IMR-90 (cell line): ENCODE measurements around the gene PSPN.

Experiments
- BHLHE40 ChIP-seq: fragments of 150-350 bp; IDR thresholded peaks from 2 replicates; pipeline ENCODE4 v1.6.1; 2016; ENCODE audit warnings: mild to moderate bottlenecking, low read depth, low read length
- FOS ChIP-seq: fragments of 150-350 bp; IDR thresholded peaks from 2 replicates; pipeline ENCODE4 v1.6.1; 2016; ENCODE audit warnings: low read depth, low read length
- MAZ ChIP-seq: IDR thresholded peaks from 2 replicates; pipeline ENCODE4 v1.6.1; 2012; ENCODE audit warnings: low read depth, mild to moderate bottlenecking, low read length, improper control_type of control experiment, moderate library complexity, borderline replicate concordance
- NFE2L2 ChIP-seq: fragments of 150-350 bp; IDR thresholded peaks from 2 replicates; pipeline ENCODE4 v1.6.1; 2016; ENCODE audit warnings: low read depth, mild to moderate bottlenecking, low read length
- POLR2A ChIP-seq: IDR thresholded peaks from 2 replicates; pipeline ENCODE4 v1.6.1; 2012; ENCODE audit warnings: mild to moderate bottlenecking, low read depth, low read length
- RAD21 ChIP-seq: IDR thresholded peaks from 2 replicates; pipeline ENCODE4 v1.6.1; 2012; ENCODE audit warnings: low read length, improper control_type of control experiment
- TF ChIP-seq, protein P1 (sequence below): conservative IDR thresholded peaks from 2 replicates; pipeline ENCODE4 v1.5.1; 2012; ENCODE audit warnings: mild to moderate bottlenecking, low read depth, low read length, improper control_type of control experiment
- TF ChIP-seq, protein P2 (sequence below): fragments of 150-350 bp; IDR thresholded peaks from 2 replicates; pipeline ENCODE4 v1.6.1; 2017; ENCODE audit warnings: mild to moderate bottlenecking, antibody characterized with exemption, low read length, low read depth

DNA sequence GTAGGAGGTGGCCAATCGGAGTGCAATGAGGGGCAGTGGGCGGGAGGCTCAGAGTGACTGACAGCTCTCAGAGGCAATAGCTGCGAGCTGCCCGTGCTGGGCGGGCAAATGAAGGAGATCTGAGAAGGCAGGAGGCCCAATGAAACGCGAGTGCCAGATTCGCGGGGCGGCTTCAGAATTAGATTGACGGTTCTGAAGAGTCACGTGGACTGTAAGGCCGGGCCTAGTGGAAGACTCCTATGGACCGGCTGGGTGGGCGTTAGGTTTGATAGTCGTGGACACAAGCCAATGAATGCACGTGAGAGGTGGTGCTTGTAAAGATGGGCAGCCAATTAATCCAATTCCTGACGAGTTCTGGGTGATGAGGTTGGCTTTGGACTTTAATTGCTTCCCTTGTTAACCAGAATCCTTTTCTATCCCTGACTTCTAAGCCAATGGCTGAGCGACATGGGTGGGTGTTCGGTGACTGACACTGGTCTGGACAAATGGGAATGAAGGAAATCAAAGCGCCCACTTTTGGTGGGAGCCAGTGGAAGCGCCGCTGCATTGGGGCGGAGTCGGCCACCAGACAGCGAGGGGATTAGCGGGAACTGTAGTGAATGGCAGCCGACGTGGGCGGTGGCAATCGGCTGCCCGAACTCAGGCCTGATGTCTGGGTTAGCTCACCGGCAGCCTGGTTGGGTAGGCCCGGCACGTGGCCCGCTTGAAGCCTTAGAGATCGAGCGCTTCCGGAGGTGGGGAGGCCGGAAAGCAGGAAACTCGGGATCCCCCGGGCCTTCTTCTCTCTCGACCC is 49.4 kb upstream of the PSPN start:
- TF ChIP-seq, protein P1, sequence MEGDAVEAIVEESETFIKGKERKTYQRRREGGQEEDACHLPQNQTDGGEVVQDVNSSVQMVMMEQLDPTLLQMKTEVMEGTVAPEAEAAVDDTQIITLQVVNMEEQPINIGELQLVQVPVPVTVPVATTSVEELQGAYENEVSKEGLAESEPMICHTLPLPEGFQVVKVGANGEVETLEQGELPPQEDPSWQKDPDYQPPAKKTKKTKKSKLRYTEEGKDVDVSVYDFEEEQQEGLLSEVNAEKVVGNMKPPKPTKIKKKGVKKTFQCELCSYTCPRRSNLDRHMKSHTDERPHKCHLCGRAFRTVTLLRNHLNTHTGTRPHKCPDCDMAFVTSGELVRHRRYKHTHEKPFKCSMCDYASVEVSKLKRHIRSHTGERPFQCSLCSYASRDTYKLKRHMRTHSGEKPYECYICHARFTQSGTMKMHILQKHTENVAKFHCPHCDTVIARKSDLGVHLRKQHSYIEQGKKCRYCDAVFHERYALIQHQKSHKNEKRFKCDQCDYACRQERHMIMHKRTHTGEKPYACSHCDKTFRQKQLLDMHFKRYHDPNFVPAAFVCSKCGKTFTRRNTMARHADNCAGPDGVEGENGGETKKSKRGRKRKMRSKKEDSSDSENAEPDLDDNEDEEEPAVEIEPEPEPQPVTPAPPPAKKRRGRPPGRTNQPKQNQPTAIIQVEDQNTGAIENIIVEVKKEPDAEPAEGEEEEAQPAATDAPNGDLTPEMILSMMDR, result no peak
- TF ChIP-seq MAZ (no peak), NFE2L2 (no peak; the same call in 1 of the 2 replicates), RAD21 (no peak), POLR2A (no peak), FOS (peak; percentile 99), BHLHE40 (peak; percentile 89)
- TF ChIP-seq, protein P2, sequence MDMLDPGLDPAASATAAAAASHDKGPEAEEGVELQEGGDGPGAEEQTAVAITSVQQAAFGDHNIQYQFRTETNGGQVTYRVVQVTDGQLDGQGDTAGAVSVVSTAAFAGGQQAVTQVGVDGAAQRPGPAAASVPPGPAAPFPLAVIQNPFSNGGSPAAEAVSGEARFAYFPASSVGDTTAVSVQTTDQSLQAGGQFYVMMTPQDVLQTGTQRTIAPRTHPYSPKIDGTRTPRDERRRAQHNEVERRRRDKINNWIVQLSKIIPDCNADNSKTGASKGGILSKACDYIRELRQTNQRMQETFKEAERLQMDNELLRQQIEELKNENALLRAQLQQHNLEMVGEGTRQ, result peak; percentile 97
